NCI-H82 treated with DMSO at 0.1 percent for 48 hours (cell line): ENCODE results near the gene PQBP1.
"Not testable (repeated sequence)": the region's sequence is repeated elsewhere in the genome, so short reads cannot be mapped to it uniquely, and the experiment has no call there.

Source experiments
- DNase-seq: peaks from one replicate; lab custom pipeline; 2025; ENCODE audit not compliant: unreplicated experiment; lab: John Stamatoyannopoulos, UW

The PQBP1 gene, protein sequence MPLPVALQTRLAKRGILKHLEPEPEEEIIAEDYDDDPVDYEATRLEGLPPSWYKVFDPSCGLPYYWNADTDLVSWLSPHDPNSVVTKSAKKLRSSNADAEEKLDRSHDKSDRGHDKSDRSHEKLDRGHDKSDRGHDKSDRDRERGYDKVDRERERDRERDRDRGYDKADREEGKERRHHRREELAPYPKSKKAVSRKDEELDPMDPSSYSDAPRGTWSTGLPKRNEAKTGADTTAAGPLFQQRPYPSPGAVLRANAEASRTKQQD

DNA sequence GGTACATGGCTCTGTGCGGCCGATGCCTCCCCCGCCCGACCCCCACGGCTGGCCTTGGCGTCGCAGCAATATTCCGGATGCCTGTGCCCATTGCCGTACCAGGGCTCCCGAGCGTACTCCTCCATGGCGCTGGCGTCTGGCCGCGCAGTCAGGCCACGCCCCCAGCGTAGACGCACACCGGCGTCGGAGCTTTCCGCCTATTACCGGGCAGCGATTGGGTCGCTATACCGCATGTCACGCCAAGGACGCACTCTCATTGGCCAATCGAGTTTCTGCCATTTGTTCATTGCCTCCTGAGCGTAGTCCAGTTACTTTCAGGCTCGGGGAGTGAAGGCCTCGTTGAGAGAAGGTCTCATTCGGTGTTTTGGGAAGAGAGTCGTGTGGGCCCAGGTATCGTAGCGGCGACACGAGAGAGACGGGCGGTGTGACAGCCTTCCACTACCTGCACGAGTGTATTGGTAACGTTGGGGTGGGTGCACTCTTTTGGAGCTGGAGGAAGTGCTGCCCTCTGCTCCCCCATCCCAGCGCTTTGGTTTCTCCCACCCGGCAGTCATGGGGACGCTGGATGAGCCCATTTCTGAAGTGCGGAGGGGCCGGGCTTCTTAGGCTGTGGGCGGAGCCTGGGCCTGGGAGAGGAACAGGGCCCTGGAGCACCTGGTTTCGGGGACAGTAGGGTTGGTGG lies at the start of gene PQBP1, which contains the start of gene TIMM17B:
TSS of gene PQBP1 (plus strand) at position 306 of the 682 bp plus-strand sequence. CDS start 580 bp downstream, outside the sequence.
TSS of gene TIMM17B (minus strand) at position 144 of the 682 bp plus-strand sequence. CDS start at position 125, 19 bp downstream.
- DNase-seq: peak; percentile 95

DNA sequence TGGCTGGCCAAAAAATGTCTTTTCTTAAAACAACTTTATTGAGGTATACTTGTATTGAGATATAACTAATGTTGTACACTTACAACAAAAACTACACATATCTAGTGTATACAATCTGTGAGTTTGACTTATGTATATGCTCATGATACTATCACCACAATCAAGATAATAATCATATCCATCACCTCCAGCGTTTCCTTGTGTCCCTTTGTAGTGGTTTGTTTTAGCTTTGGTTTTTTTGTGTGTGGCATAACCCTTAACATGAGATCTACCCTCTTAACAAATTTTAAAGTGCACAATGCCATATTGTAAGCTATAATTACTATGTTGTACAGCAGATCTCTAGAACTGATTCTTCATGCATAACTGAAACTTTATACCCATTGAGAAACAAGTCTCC lies 48.9 kb upstream of the PQBP1 start:
- no peak for DNase-seq

DNA sequence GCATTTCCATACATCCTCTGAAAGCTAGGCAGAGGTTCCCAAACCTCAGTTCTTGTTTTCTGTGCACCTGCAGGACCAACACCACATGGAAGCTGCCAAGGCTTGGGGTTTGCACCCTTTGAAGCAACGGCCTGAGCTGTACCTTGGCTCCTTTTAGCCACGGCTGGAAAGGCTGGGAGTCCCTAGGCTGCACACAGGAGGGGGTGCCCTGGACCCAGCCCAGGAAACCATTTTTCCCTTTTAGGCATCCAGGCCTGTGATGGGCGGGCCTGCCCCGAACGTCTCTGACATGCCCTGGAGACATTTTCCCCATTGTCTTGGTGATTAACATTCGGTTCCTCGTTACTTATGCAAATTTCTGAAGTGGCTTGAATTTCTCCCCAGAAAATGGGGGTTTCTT lies 44.9 kb upstream of the PQBP1 start:
- DNase-seq: no peak

DNA sequence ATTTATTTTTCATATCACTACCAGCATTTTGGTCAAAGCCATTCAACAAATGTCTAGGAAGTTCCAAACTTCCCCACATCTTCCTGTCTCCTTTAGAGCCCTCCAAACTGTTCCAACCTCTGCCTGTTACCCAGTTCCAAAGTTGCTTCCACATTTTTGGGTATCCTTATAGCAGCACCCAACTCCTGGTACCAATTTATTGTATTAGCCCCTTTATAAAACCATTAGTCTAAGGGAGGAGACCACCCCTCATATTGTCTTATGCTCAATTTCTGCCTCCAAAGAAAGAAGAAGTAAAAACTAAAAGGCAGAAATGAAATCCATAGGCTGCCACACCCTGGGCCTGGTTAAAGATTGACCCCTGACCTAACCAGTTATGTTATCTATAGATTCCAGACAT lies 44.2 kb upstream of the PQBP1 start:
- DNase-seq: not testable (repeated sequence)

DNA sequence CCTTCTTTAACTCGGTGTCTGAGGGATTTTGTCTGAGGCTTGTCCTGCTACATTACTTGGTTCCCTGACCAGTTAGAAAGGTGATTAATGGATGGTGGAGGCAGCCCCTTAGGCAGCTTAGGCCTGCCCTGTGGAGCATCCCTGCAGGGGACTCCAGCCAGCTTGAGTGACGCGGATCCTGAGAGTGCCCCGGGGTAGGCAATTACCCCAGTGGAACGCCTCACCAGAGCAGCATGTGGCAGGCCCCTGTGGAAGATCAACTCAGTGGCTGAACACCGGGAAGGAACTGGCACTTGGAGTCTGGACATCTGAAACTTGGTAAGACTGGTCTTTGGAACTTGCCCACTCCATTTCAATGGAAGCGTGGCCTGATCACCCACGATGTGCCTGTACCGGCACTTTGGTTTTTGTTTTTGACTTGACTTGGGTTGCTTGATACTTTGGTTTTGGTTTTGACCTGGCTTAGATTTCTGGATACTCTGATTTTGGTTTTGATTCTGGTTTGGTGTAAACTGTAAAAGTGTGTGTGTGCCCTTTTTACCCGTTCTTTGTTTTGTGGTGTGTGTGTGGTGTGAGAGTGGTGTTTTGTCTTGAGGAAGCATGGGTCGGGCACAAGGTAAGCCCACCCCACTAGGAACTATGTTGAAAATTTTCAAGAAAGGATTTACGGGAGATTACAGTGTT lies 43.5 kb upstream of the PQBP1 start:
- not testable (repeated sequence) for DNase-seq

DNA sequence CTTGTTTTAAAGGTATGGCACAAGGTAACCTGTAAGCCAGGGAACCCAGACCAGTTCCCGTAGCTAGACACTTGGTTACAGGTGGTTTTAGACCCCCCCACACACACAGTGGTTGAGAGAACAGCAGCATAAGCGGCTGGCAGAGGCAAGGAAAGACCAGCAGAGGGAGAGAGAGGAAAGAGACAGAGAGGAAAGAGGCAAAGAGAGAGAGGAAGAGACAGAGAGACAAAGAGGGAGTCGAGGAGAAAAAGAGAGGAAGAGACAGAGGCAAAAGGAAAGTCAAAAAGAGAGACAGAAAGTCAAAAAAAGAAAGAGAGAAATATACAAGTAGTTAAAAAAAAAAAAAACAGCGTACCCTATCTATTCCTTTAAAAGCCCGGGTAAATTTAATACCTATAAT lies 42.8 kb upstream of the PQBP1 start:
- DNase-seq: no peak

DNA sequence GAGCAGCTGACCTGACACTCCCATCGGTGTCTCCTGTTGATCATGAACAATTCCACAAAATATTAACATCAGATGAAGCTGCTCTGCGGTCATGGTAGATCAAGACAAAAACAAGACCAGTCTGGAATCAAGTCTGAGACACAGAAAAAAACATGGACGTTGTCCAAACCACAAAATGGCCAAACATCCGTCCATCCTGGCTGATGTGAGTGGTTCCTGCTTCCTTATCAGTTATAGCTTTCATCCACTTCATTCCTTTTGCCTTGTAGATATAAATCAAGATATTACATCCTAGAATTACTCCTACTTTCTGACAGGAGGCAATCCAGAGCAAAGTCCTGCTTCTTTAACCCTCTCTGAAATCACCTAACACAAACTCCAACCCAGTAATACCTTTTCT lies 33.5 kb upstream of the PQBP1 start:
- DNase-seq: no peak

DNA sequence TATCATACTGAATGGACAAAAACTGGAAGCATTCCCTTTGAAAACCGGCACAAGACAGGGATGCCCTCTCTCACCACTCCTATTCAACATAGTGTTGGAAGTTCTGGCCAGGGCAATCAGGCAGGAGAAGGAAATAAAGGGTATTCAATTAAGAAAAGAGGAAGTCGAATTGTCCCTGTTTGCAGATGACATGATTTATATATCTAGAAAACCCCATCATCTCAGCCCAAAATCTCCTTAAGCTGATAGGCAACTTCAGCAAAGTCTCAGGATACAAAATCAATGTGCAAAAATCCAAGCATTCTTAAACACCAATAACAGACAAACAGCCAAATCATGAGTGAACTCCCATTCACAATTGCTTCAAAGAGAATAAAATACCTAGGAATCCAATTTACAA lies 25.7 kb upstream of the PQBP1 start:
- not testable (repeated sequence) for DNase-seq

DNA sequence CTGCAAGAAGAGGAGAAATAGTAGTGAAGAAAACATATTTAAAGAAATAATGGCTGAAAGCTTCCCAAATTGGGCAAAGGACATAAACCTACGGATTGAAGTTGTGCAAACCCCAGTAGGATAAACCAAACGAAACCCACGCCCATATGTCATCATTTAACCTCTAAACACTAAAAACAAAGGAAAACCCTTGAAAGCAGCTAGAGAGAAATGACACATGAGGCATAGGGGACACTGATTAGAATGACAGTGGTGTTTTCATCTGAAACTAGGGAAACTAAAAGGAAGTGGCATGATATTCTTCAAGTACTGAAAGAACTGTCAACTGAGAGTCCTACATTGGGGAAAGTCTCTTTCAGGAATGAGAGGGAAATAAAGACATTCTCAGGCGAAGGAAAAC lies 20.8 kb upstream of the PQBP1 start:
- not testable (repeated sequence) for DNase-seq

DNA sequence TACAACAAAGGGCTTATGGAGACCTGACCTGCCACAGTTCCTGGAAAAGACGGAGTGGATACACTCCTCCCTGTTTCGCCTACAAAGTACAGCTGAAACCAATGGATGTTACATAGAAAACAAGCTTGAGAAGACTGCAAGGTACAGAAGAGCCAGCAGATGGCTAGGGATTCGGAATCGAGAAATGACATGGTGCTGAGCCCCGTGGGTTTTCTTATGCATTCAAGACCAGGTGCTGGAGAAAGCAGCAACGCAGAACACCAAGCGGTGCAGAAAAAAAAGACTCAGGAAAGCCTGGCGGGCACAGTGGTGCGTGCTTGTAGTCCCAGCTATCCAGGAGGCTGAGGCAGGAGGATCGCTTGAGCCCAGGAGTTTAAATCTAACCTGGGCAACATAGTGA lies 14.0 kb upstream of the PQBP1 start:
- no peak for DNase-seq

DNA sequence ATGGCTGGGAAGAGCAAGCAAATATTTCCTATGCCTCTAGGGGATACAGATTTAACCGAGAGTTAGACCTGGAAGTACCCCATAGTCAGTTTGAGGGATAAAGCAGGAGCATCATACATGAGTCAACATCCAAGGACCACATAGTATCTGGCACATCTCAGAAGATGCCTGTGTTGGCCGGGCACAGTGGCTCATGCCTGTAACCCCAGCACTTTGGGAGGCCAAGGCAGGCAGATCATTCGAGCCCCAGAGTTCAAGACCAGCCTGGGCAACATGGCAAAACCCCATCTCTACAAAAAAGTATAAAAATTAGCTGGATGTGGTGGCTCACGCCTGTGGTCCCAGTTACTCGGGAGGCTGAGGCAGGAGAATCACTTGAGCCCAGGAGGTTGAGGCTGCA lies 11.1 kb upstream of the PQBP1 start:
- DNase-seq: not testable (repeated sequence)

DNA sequence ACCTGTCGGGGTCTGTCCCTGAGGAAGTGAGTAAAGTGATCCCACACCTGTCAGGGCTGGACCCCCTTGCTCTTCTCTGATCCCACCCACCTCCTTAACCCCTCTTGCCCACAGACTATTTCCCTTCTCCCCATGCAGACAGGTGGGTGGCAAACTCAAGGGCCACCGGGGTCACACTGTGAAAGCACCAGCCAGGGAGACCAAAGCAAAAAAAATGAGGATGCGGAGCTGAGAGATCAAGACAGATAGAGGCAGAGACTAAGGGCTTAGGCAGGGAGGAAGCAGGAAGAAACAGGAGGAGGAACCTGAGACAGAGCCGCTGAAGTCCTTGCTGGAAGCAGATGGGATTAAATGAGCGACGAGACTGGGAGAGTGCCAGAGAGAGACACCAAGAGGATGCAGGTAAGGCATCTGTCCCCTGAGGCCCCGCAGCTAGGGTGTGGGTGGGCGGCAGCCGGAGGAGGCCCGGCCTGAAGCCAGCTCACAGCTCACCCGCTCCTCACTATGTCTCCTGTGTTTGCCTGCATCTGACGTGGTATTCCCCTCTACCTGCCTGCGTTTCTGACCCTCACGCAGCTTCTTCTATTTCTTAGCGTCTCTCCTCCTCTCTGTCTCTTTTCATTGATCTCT lies 7.3 kb upstream of the PQBP1 start:
- peak; percentile 43 for DNase-seq

DNA sequence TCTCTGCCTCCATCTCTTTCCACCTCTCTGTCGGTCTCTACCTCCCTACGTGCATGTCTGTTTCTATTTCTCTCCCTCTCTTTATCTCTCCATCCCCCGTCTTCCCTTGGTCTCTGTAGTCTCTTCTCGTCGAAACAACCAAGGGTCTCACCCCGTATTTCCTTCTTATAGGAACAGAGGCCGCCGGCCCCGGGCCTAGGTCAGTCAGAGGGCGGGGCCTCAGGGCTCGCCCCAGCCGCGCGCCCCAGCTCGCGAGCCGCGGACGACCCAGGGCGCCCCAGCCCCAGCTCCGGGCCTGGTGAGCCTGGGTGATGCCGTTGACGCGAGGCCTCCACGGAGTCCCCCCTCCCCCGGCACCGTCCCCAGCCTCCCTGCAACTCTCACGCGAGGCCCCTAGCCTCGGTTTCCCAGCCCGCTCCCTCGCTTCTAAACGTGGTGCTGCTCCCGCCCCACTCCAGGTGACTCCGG lies 6.8 kb upstream of the PQBP1 start:
- DNase-seq: no peak

DNA sequence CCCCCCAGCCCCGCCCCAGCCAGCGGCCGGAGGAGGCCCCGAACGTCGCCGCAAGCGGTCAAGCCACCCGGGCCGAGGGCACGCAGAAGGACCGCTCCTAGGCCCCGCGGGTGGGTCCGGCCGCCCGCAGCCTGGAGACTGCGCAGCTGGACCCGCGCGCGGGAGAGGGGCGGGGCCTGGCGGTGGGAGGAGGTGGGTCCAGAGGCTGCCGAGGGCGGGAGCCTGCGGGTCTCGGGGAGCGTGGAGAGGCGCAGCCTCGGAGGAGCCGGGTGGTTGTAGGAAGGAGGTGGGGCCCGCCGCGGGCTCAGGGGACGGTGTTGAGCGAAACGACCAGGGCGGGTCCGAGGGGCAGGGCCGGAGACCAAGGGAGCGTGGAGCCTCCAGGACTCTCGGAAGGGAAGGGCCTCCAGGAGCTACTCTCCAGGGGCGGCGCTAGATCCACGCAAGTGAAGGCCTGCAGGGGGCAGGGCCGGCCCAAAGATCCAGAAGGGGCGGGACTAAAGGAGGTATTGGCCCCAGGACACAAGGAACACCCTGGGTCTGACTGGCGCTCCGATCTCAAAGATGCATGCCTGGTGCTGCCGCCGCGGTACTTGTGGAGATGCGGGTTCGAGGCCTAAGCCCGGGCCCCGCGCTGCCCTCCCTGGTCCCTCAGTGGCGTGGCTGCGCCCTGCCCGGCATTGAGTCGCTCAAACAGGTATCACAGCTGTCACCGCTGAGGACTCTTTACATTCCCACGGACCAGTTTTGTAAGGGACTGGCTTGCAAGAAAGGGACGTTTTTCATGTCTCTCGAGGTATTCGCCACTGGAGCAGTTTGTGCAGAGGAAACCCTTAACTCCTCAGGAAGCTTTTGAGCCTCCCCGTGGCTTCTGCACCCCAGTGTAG lies 6.1 kb upstream of the PQBP1 start:
- DNase-seq: peak; percentile 72

DNA sequence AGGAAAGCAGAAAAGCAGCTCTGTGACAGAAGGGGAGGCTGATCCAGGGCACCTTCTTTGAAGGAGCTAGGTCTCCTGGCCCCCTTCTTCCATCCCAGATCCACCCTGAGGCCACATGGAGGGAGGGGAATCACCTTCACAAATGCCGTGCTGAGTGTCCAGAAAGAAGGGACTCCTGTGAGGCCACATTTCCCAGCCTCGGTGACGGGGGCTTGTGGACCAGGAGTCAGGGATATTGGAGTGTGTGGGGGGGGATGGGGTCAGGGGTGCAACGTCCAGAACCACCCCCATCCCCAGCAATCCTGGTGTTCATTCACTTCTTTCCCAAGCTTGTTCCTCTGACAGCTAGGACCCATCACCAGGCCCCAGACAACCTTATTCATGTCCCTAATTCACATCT lies 4.8 kb upstream of the PQBP1 start:
- DNase-seq: no peak

DNA sequence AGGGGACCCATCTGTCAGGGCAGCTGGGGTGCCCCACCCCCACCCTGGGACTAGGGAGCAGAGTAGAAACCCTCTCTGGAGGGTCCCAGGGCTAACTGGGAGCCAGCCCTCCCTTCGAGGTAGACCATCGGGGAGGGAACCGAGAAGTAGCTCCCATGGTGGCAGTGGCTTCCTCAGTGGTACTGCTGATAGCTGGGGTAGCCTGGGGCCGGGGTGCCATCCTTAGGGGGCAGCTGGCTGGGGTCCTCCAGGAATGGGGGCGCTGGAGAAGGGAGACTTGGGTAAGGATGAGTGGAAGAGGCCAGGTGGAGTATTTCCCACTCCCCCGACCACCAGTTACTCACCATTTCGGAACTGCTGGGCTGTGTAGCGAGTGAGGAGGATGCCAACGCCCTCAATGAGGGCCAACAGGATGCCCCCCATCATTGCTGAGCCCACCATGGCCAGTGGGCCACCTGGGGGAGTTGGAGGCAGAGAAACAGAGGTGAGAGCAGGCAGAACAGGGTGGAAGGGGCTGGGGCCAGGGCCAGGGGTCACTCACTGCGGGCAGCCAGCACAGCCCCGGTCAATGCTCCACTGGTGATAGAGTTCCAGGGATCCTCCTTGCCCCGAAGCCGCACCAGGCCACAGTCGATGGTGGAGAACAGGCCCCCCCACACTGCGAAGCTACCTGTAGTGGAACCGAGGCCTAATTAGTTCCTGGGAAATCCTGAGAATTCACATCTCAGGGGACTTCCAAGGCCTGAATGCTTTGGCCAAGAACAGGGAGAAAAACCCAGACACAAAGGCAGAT lies 4.0 kb upstream of the PQBP1 start:
- DNase-seq: no peak

DNA sequence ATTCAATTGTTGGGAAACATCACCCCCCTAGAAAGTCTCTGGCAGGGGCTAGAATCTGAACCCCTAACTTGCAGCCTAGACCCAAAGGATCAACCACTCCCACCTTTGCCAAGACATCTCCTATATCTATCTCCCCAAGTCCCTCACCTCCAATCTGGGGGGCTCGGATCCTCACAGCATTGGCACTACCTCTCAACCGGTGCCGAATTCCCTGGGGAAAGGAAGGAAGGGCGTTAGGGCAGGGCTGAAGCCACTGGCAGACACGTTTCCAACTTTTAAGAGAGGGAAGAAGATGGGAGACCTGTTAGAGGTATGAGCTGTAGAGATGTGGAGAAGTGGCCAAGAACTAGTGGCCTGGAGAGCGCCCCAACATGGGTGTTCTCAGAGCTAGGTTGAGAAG lies 2.8 kb upstream of the PQBP1 start:
- no peak for DNase-seq

DNA sequence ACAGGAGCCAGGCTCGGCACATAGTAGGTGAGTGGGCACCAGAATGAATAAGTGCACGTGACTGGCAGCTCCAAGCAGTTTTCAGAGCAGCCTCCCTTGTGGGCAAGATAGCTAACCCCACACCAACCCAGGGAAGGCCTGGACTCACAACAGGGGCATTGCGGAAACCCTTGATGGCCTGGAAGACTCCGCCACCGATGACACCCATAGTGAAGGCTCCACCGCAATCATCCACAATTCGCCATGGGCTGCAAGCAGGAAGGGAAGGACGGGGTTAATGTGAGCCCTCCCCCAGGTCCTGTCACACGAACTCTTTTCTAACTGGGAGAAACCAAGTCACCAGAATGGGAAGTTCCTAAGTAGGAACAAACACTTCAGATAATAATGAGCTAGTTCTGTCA lies 1.1 kb upstream of the PQBP1 start:
- DNase-seq: no peak

DNA sequence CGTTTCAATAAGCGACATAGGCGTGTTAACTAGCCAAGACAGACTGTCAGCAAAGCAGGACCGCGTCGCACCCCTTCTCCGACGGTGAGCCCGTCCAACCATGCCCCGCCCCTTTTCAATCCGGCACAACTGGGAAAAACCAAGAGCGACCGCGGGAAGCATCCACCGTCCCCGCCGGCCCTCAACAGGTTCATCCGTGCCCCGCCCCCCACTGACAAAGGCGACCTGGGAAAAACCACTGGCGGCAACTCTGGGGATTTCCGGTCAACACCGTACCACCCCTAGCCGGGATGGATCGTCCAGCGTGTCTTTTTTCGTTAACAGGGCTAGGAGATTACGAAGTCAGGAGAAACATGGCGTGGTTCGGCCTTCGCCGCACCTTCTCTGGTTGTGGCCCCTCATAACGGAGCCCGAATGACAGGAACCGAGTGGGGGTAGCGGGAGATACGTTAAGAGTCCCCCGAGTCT lies 539 bp upstream of the PQBP1 start:
- peak; percentile 28 for DNase-seq

DNA sequence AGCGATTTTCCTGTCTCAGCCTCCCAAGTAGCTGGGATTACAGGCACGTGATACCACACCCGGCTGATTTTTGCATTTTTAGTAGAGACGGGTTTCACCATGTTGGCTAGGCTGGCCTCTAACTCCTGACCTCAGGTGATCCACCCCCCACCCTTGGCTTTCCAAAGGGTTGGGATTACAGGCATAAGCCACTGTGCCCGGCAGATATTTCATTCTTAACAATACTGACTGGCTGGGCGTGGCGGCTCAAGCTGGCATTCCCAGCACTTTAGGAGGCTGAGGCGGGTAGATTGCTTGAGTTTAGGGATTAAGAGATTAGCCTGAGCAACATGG lies 1.3 kb downstream of the PQBP1 start:
- DNase-seq: peak; percentile 20
